ENCODE measurements around the gene DDX51.

Gene DDX51

GRCh38 chr12:132124766-132125425 lies 19.2 kb downstream of the DDX51 start:
- no peak for TF ChIP-seq CTCF (IDR thresholded peaks at IDR 0.05; ENCODE audit: low read depth, low read length)
- DNase-seq (ENCODE audit: extremely low read depth, low read depth) = no peak

- DNase-seq (ENCODE audit: extremely low read depth, low read depth) = no peak
- no peak for TF ChIP-seq CTCF (IDR thresholded peaks at IDR 0.05; ENCODE audit: low read depth, low read length)
These were observed 20.0 kb downstream of the DDX51 start for GRCh38 chr12:132123970-132124765.

- no peak for DNase-seq (ENCODE audit: extremely low read depth, low read depth)
- TF ChIP-seq CTCF (IDR thresholded peaks at IDR 0.05; ENCODE audit: low read depth, low read length) = no peak
These were observed 22.8 kb downstream of the DDX51 start for GRCh38 chr12:132121283-132121682.

GRCh38 chr12:132118876-132119275 lies 25.2 kb downstream of the DDX51 start:
- no peak for TF ChIP-seq CTCF (IDR thresholded peaks at IDR 0.05; ENCODE audit: low read depth, low read length)
- no peak for DNase-seq (ENCODE audit: extremely low read depth, low read depth)

GRCh38 chr12:132117558-132117875 lies 26.6 kb downstream of the DDX51 start:
- no peak for DNase-seq (ENCODE audit: extremely low read depth, low read depth)
- TF ChIP-seq CTCF (IDR thresholded peaks at IDR 0.05; ENCODE audit: low read depth, low read length) = no peak

- no peak for TF ChIP-seq CTCF (IDR thresholded peaks at IDR 0.05; ENCODE audit: low read depth, low read length)
These were observed 27.2 kb downstream of the DDX51 start for GRCh38 chr12:132116709-132117557.

GRCh38 chr12:132115500-132115899 lies 28.6 kb downstream of the DDX51 start:
- no peak for DNase-seq (ENCODE audit: extremely low read depth, low read depth)
- no peak for TF ChIP-seq CTCF (IDR thresholded peaks at IDR 0.05; ENCODE audit: low read depth, low read length)

More at GRCh38 chr12:132116709-132117557, 27.2 kb downstream of the DDX51 start:
- DNase-seq (ENCODE audit: extremely low read depth, low read depth) = no peak
